ENCODE measurements around the gene PCSK5. TPM values are rescaled to one million over a fixed set of nuclear protein-coding genes. Genes with fewer than 3 reads are reported as not detected.

The PCSK5 gene
- polyA plus RNA-seq, 1 donor (not counting 4 experiments of a cell fraction or from before 2014, with no cell fraction given): 1.9 TPM

GRCh38 chr9:76027861-76028260, 137.4 kb downstream of the PCSK5 start:
- Histone ChIP-seq H3K9me1 (ENCODE audit: control insufficient read depth, extremely low read depth, insufficient read depth, low read length) (no peaks in the 10 kb centered on the region), H3K79me2 (ENCODE audit: control insufficient read depth, insufficient read depth, low read length) (no peaks in the 10 kb centered on the region), H2AFZ (ENCODE audit: control insufficient read depth, low read length) (no peak overlapping the region), H3K9ac (ENCODE audit: control insufficient read depth, extremely low read depth, insufficient read depth, low read length) (no peak overlapping the region), H3K27me3 (ENCODE audit: control insufficient read depth, extremely low read depth, insufficient read depth, low read length) (no peaks in the 10 kb centered on the region), H3K4me2 (ENCODE audit: control insufficient read depth, extremely low read depth, insufficient read depth, low read depth, low read length) (no peak overlapping the region), H3K4me1 (ENCODE audit: control insufficient read depth, extremely low read depth, insufficient read depth, low read length) (peaks cover 10% of the 10 kb centered on the region), H3K27ac (ENCODE audit: control insufficient read depth, insufficient read depth, low read length) (no peak overlapping the region), H4K20me1 (ENCODE audit: control insufficient read depth, extremely low read depth, insufficient read depth, low read length) (no peaks in the 10 kb centered on the region), H3K36me3 (ENCODE audit: control insufficient read depth in 2 of 2, extremely low read depth in 1 of 2, insufficient read depth in 2 of 2, low read length in 2 of 2) (peaks cover 0 to 1% of the 10 kb centered on the region in 2 experiments), H3K9me3 (ENCODE audit: control insufficient read depth, low read depth, low read length) (no peaks in the 10 kb centered on the region), H3K4me3 (ENCODE audit: control insufficient read depth in 2 of 3, extremely low read depth in 1 of 3, insufficient read depth in 2 of 3, low read depth in 1 of 3, low read length in 3 of 3) (no peak overlapping the region)
- no peak for DNase-seq (ENCODE audit: low read depth, low spot score)
- dilution Hi-C loops (cut with MboI; ENCODE audit: extremely low pct_ligation_motif_present, low sequenced_read_pairs): no loop called here
- FAIRE-seq: no peak
- TF ChIP-seq EZH2 (IDR thresholded peaks at IDR 0.05; ENCODE audit: low read length) (no peak), CTCF (optimal IDR thresholded peaks at IDR 0.05 in 1 of 3, IDR thresholded peaks at IDR 0.05 in 1 of 3, conservative IDR thresholded peaks at IDR 0.05 in 1 of 3; ENCODE audit: extremely low read depth in 1 of 3, insufficient read depth in 2 of 3, low read length in 3 of 3) (no peak)

DNA sequence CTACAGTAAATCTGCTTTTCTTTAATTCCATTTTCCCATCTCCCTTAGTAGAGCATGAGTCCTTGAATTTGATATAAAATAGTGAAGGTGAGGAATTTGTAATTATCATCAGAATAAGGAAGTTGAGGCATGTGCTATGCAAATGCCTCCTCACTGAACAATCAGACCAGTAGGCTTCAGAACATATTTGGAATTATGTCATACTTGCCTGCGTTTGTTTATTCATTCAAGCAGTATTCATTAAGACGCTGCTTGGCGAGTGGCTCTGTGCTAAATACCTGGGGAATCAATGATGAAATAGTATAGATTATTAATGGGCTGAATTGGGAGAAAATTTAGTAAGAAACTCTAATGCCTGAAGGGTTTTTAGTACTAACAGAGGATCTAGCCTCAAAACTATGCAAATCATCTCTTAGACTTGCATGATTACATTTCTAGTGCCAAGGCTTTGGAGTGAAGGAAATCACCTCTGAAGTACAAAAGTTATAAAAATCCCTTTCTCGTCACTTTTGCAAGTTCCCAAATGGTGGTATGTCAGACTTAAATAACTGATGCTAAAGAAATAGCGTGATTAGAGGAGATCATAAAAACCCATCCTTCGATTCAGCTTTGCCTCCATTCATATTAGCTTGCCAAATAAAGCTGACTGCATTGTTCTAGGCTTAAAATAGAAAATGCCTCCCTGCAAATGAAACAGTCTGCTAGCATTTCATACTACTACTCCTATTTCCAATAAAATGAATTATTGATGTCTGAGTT, 141.7 kb downstream of the PCSK5 start:
- Histone ChIP-seq H3K36me3 (ENCODE audit: control insufficient read depth in 2 of 2, extremely low read depth in 1 of 2, insufficient read depth in 2 of 2, low read length in 2 of 2) (no peaks in the 10 kb centered on the region), H4K20me1 (ENCODE audit: control insufficient read depth, extremely low read depth, insufficient read depth, low read length) (no peaks in the 10 kb centered on the region), H3K9me1 (ENCODE audit: control insufficient read depth, extremely low read depth, insufficient read depth, low read length) (no peaks in the 10 kb centered on the region), H2AFZ (ENCODE audit: control insufficient read depth, low read length) (no peak overlapping the region), H3K27ac (ENCODE audit: control insufficient read depth, insufficient read depth, low read length) (no peak overlapping the region), H3K27me3 (ENCODE audit: control insufficient read depth, extremely low read depth, insufficient read depth, low read length) (no peaks in the 10 kb centered on the region), H3K4me3 (ENCODE audit: control insufficient read depth in 2 of 3, extremely low read depth in 1 of 3, insufficient read depth in 2 of 3, low read depth in 1 of 3, low read length in 3 of 3) (no peak overlapping the region), H3K79me2 (ENCODE audit: control insufficient read depth, insufficient read depth, low read length) (no peaks in the 10 kb centered on the region), H3K4me2 (ENCODE audit: control insufficient read depth, extremely low read depth, insufficient read depth, low read depth, low read length) (no peak overlapping the region), H3K4me1 (ENCODE audit: control insufficient read depth, extremely low read depth, insufficient read depth, low read length) (peaks cover 5% of the 10 kb centered on the region), H3K9ac (ENCODE audit: control insufficient read depth, extremely low read depth, insufficient read depth, low read length) (no peak overlapping the region), H3K9me3 (ENCODE audit: control insufficient read depth, low read depth, low read length) (no peaks in the 10 kb centered on the region)
- DNase-seq (ENCODE audit: low read depth, low spot score) (no peak), FAIRE-seq (no peak)
- TF ChIP-seq CTCF (optimal IDR thresholded peaks at IDR 0.05 in 1 of 3, IDR thresholded peaks at IDR 0.05 in 1 of 3, conservative IDR thresholded peaks at IDR 0.05 in 1 of 3; ENCODE audit: extremely low read depth in 1 of 3, insufficient read depth in 2 of 3, low read length in 3 of 3) (no peak), EZH2 (IDR thresholded peaks at IDR 0.05; ENCODE audit: low read length) (no peak)
- dilution Hi-C loops (cut with MboI; ENCODE audit: extremely low pct_ligation_motif_present, low sequenced_read_pairs): no loop called here
